HepG2 (cell line): ENCODE data around the gene IQGAP3. TPM values are rescaled to one million over a fixed set of nuclear protein-coding genes. Genes with fewer than 3 reads are reported as not detected.

Source experiments
- BRD4 ChIP-seq: sonication (generic); formaldehyde crosslinking; IDR thresholded peaks from 2 replicates; pipeline ENCODE4 v1.4.0; 2020; ENCODE audit warnings: missing genetic modification reagents
- CBX1 ChIP-seq: IDR thresholded peaks from one replicate; pipeline ENCODE4 v1.6.1; 2016; ENCODE audit warnings: antibody characterized with exemption, low read depth
- DMAP1 ChIP-seq: IDR thresholded peaks from 2 replicates; pipeline ENCODE4 v1.6.1; 2016
- ESRRA ChIP-seq: sonication (generic); formaldehyde crosslinking; IDR thresholded peaks from 2 replicates; pipeline ENCODE4 v1.5.1; 2020; ENCODE audit warnings: mild to moderate bottlenecking, low read depth, missing genetic modification reagents
- FOSL1 ChIP-seq: sonication (generic); formaldehyde crosslinking; IDR thresholded peaks from 2 replicates; pipeline ENCODE4 v1.9.0; 2021; ENCODE audit warnings: missing genetic modification reagents, borderline replicate concordance
- KMT2A ChIP-seq: sonication (generic); formaldehyde crosslinking; IDR thresholded peaks from 2 replicates; pipeline ENCODE4 v1.4.0; 2020; ENCODE audit warnings: missing genetic modification reagents
- MAZ ChIP-seq, 2 experiments: sonication (generic) in 1 of 2; formaldehyde crosslinking in 1 of 2; IDR thresholded peaks; 2 replicates each; pipeline versions ENCODE4 v1.5.0 to v1.6.1; 2012 to 2020; ENCODE audit warnings: low read depth in 2 of 2, mild to moderate bottlenecking in 2 of 2, borderline replicate concordance in 1 of 2, improper control_type of control experiment in 1 of 2, low read length in 1 of 2, missing genetic modification reagents in 1 of 2, moderate library complexity in 1 of 2
- NAIF1 ChIP-seq: sonication (generic); formaldehyde crosslinking; IDR thresholded peaks from 2 replicates; pipeline ENCODE4 v1.5.0; 2020; ENCODE audit warnings: mild to moderate bottlenecking, missing genetic modification reagents, borderline replicate concordance
- NFIB ChIP-seq: sonication (generic); formaldehyde crosslinking; IDR thresholded peaks from 2 replicates; pipeline ENCODE4 v1.9.0; 2021; ENCODE audit warnings: missing genetic modification reagents, mild to moderate bottlenecking, borderline replicate concordance
- NFRKB ChIP-seq: fragments of 450-650 bp; IDR thresholded peaks from 2 replicates; pipeline ENCODE4 v1.6.1; 2017
- NFYC ChIP-seq: IDR thresholded peaks from 2 replicates; pipeline ENCODE4 v1.6.1; 2016; ENCODE audit warnings: missing genetic modification reagents, missing compliant biosample characterization
- NONO ChIP-seq, 2 experiments: fragments of 450-650 bp in 1 of 2; sonication (generic) in 1 of 2; formaldehyde crosslinking in 1 of 2; IDR thresholded peaks in 1 of 2; conservative IDR thresholded peaks in 1 of 2; 2 replicates each; pipeline versions ENCODE4 v1.6.1 to v1.8.0; 2017 to 2022; ENCODE audit warnings: mild to moderate bottlenecking in 1 of 2, missing genetic modification reagents in 1 of 2, moderate library complexity in 1 of 2
- NRL ChIP-seq: sonication (generic); formaldehyde crosslinking; IDR thresholded peaks from 2 replicates; pipeline ENCODE4 v1.5.0; 2020; ENCODE audit warnings: missing genetic modification reagents, mild to moderate bottlenecking, moderate library complexity, borderline replicate concordance
- SIN3A ChIP-seq: IDR thresholded peaks from 2 replicates; pipeline ENCODE4 v1.6.1; 2011; ENCODE audit warnings: low read depth, mild to moderate bottlenecking, control low read depth, low read length, borderline replicate concordance
- TARDBP ChIP-seq: sonication (generic); formaldehyde crosslinking; IDR thresholded peaks from 2 replicates; pipeline ENCODE4 v1.8.0; 2022; ENCODE audit warnings: mild to moderate bottlenecking, missing genetic modification reagents
- ZBTB43 ChIP-seq: sonication (generic); formaldehyde crosslinking; conservative IDR thresholded peaks from 2 replicates; pipeline ENCODE4 v1.4.0; 2020; ENCODE audit warnings: missing genetic modification reagents
- ZMAT3 ChIP-seq: sonication (generic); formaldehyde crosslinking; conservative IDR thresholded peaks from 2 replicates; pipeline ENCODE4 v1.7.0; 2021; ENCODE audit warnings: missing genetic modification reagents
- ZNF30 ChIP-seq: sonication (generic); formaldehyde crosslinking; IDR thresholded peaks from 2 replicates; pipeline ENCODE4 v1.5.0; 2020; ENCODE audit warnings: mild to moderate bottlenecking, missing genetic modification reagents
- ZNF83 ChIP-seq: sonication (generic); formaldehyde crosslinking; IDR thresholded peaks from 2 replicates; pipeline ENCODE4 v1.4.0; 2020; ENCODE audit warnings: missing genetic modification reagents, mild to moderate bottlenecking, borderline replicate concordance
- polyA plus RNA-seq, 8 experiments: library from polyadenylated mRNA; depleted of rRNA in 3 of 8; stranded (reverse) in 7 of 8; unstranded in 1 of 8; fragments of >200 nt; fragmentation: Illumina TruSeq in 4 of 8; extraction: Trizol in 4 of 8; gene quantifications; 2 replicates each; pipeline versions ENCODE4 v1.2.1 to v1.2.3, GENCODE V29; 2011 to 2016; ENCODE audit warnings: low read depth in 4 of 8, missing spikeins in 1 of 8, mixed read lengths in 1 of 8; ENCODE audit not compliant: insufficient read depth in 1 of 8
- total RNA-seq, 5 experiments: library from RNA; depleted of rRNA; stranded (reverse); fragments of >200 nt; fragmentation: Illumina TruSeq; extraction: Trizol; gene quantifications; 2 replicates each; pipeline ENCODE4 v1.2.3, GENCODE V29; 2016; ENCODE audit warnings: low read depth in 1 of 5
- TF ChIP-seq, protein P1 (sequence below): sonication (generic); formaldehyde crosslinking; IDR thresholded peaks from 2 replicates; pipeline ENCODE4 v1.8.0; 2022; ENCODE audit warnings: mild to moderate bottlenecking, missing genetic modification reagents; ENCODE audit not compliant: insufficient replicate concordance
- TF ChIP-seq, protein P2 (sequence below): sonication (generic); formaldehyde crosslinking; IDR thresholded peaks from 2 replicates; pipeline ENCODE4 v1.8.0; 2023; ENCODE audit warnings: mild to moderate bottlenecking, missing genetic modification reagents

Gene IQGAP3
- total and polyA plus RNA-seq, 2 of the 13 experiments (the other 11 are each of a cell fraction or from before 2014, with no cell fraction given) = 13.5 to 14.1 TPM

GRCh38 chr1:156500793-156501506 lies 71.4 kb downstream of the IQGAP3 start (continued):
- TF ChIP-seq ZBTB43 = peak; percentile 46; the same call in 1 of the 2 replicates
- no peak for TF ChIP-seq SIN3A
- TF ChIP-seq NFYC (CRISPR knock-in tag) = peak; percentile 73
- TF ChIP-seq NAIF1 = peak; percentile 52; the same call in 1 of the 2 replicates
- TF ChIP-seq BRD4 (CRISPR knock-in tag) = peak; percentile 91
- peak; percentile 94 for TF ChIP-seq MAZ (IDR thresholded peaks at IDR 0.05; ENCODE audit: borderline replicate concordance, low read depth, low read length)
- peak; percentile 94 for TF ChIP-seq MAZ (CRISPR knock-in tag; IDR thresholded peaks at IDR 0.05; ENCODE audit: low read depth)
- peak; percentile 66; the same call in 1 of the 2 replicates for TF ChIP-seq ZNF83 (CRISPR knock-in tag)
- peak; percentile 93 for TF ChIP-seq NRL (CRISPR knock-in tag)
- TF ChIP-seq, protein P1, sequence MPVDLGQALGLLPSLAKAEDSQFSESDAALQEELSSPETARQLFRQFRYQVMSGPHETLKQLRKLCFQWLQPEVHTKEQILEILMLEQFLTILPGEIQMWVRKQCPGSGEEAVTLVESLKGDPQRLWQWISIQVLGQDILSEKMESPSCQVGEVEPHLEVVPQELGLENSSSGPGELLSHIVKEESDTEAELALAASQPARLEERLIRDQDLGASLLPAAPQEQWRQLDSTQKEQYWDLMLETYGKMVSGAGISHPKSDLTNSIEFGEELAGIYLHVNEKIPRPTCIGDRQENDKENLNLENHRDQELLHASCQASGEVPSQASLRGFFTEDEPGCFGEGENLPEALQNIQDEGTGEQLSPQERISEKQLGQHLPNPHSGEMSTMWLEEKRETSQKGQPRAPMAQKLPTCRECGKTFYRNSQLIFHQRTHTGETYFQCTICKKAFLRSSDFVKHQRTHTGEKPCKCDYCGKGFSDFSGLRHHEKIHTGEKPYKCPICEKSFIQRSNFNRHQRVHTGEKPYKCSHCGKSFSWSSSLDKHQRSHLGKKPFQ (CRISPR knock-in tag) = peak; percentile 70
- TF ChIP-seq NFRKB = no peak
- TF ChIP-seq NONO (IDR thresholded peaks at IDR 0.05) = no peak
- TF ChIP-seq NONO (CRISPR knock-in tag; conservative IDR thresholded peaks at IDR 0.05) = peak; percentile 67; the same call in 1 of the 2 replicates
- 0 out of 2 replicates have a peak, but pooled peaks have one; percentile 17 for TF ChIP-seq TARDBP (CRISPR knock-in tag)
- TF ChIP-seq, protein P2, sequence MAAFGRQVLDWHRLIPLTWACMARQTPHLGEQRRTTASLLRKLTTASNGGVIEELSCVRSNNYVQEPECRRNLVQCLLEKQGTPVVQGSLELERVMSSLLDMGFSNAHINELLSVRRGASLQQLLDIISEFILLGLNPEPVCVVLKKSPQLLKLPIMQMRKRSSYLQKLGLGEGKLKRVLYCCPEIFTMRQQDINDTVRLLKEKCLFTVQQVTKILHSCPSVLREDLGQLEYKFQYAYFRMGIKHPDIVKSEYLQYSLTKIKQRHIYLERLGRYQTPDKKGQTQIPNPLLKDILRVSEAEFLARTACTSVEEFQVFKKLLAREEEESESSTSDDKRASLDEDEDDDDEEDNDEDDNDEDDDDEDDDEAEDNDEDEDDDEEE = peak; percentile 47; the same call in 1 of the 2 replicates
- no peak for TF ChIP-seq NFIB (CRISPR knock-in tag)
- TF ChIP-seq DMAP1 (CRISPR knock-in tag) = peak; percentile 86; the same call in 1 of the 2 replicates
- 0 out of 2 replicates have a peak, but pooled peaks have one; percentile 47 for TF ChIP-seq ZNF30 (CRISPR knock-in tag)
- no peak for TF ChIP-seq ESRRA
- TF ChIP-seq ZMAT3 (CRISPR knock-in tag) = peak; percentile 85
- no peak for TF ChIP-seq FOSL1
- 0 out of 2 replicates have a peak, but pooled peaks have one; percentile 37 for TF ChIP-seq KMT2A (CRISPR knock-in tag)
- peak; percentile 60 for TF ChIP-seq CBX1
